ENCODE measurements around the gene SV2B.

DNA sequence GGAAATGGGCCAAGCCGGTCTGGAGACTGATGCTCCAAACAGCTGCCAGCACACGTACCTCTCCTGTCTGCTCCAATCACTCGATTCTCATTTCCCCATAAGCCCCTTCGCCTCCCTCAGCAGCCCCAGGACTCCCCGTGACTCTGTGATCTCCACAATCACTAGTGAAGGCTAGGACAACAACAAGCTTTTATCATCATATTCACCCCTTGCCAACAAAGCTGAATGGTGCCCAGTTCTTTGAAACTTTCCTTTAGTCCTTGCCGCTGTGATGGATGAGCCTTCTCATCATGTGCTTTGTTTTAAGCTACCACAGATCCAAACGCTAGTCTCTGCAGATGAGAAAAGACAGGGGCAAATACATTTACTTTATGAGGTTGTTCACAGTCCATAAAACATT lies 242.0 kb downstream of the SV2B start:
- TF ChIP-seq EZH2 (IDR thresholded peaks at IDR 0.05; ENCODE audit: borderline replicate concordance) = no peak
- TF ChIP-seq, protein P1, sequence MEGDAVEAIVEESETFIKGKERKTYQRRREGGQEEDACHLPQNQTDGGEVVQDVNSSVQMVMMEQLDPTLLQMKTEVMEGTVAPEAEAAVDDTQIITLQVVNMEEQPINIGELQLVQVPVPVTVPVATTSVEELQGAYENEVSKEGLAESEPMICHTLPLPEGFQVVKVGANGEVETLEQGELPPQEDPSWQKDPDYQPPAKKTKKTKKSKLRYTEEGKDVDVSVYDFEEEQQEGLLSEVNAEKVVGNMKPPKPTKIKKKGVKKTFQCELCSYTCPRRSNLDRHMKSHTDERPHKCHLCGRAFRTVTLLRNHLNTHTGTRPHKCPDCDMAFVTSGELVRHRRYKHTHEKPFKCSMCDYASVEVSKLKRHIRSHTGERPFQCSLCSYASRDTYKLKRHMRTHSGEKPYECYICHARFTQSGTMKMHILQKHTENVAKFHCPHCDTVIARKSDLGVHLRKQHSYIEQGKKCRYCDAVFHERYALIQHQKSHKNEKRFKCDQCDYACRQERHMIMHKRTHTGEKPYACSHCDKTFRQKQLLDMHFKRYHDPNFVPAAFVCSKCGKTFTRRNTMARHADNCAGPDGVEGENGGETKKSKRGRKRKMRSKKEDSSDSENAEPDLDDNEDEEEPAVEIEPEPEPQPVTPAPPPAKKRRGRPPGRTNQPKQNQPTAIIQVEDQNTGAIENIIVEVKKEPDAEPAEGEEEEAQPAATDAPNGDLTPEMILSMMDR (IDR thresholded peaks at IDR 0.05; ENCODE audit: poor library complexity) = no peak
